Uterus (tissue), 2 donors: ENCODE data around the gene FBXW8.

ENCODE experiments used
- POLR2A ChIP-seq, 2 donors: fragments of 450-650 bp; IDR thresholded peaks; one replicate each; pipeline ENCODE4 v1.6.1; 2016; ENCODE audit warnings: antibody characterized with exemption in 2 of 2, mild to moderate bottlenecking in 1 of 2, moderate library complexity in 1 of 2
- TF ChIP-seq, protein P1 (sequence below), 4 experiments: fragments of 200-600 bp in 2 of 4; fragments of 450-650 bp in 2 of 4; sonication (generic) in 2 of 4; IDR thresholded peaks; one replicate each; pipeline ENCODE4 v1.5.1; 2016 to 2019; ENCODE audit warnings: antibody characterized with exemption in 4 of 4, mild to moderate bottlenecking in 2 of 4, moderate library complexity in 1 of 4

DNA sequence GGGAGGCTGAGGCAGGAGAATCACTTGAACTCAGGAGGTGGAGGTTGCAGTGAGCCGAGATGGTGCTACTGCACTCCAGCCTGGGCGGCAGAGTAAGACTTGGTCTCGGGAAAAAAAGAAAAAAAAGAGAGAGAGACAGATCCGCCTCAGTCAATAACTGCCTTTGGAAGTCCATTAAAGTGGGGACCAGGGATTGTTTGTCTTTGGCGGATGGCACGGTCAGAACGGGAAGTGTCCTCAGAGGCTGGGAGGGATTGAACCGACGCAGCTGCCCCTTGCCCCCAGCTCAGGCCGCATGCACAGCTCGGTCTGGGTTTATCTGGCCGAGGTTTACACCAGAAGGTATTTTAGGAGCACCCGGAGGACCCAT is 134.0 kb downstream of the FBXW8 start:
- TF ChIP-seq, protein P1, sequence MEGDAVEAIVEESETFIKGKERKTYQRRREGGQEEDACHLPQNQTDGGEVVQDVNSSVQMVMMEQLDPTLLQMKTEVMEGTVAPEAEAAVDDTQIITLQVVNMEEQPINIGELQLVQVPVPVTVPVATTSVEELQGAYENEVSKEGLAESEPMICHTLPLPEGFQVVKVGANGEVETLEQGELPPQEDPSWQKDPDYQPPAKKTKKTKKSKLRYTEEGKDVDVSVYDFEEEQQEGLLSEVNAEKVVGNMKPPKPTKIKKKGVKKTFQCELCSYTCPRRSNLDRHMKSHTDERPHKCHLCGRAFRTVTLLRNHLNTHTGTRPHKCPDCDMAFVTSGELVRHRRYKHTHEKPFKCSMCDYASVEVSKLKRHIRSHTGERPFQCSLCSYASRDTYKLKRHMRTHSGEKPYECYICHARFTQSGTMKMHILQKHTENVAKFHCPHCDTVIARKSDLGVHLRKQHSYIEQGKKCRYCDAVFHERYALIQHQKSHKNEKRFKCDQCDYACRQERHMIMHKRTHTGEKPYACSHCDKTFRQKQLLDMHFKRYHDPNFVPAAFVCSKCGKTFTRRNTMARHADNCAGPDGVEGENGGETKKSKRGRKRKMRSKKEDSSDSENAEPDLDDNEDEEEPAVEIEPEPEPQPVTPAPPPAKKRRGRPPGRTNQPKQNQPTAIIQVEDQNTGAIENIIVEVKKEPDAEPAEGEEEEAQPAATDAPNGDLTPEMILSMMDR (IDR thresholded peaks at IDR 0.05) = no peak
- no peak for TF ChIP-seq POLR2A (IDR thresholded peaks at IDR 0.05)
